ENCODE measurements around the gene MVB12B.

DNA sequence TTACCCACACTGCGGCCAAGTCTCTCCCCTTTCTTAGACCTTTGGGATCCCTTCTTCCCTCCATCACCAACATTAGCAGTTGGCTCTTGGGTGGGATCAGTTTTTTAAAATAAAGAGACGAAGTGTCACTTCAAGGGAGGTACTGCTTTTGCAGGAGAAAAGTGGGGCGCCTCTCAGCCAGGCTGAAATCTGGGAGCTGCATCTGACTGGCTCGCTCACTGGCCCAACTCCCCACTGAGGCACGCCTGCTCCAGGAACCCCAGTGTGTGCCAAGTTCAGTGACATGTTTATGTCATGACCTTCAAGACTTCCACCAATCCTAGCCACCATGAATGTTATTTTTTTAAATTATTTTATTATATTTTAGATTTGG is 130.5 kb downstream of the MVB12B start:
- no peak for TF ChIP-seq ZNF530 (CRISPR knock-in tag; IDR thresholded peaks at IDR 0.05; ENCODE audit: low read depth)
- no peak for TF ChIP-seq HNF4G (IDR thresholded peaks at IDR 0.05; ENCODE audit: borderline replicate concordance, low read depth, low read length)
- TF ChIP-seq HNF4G (CRISPR knock-in tag; IDR thresholded peaks at IDR 0.05; ENCODE audit: borderline replicate concordance, low read depth) = no peak
- TF ChIP-seq ZNF792 (CRISPR knock-in tag; IDR thresholded peaks at IDR 0.05) = no peak
- no peak for TF ChIP-seq ZNF121 (CRISPR knock-in tag; IDR thresholded peaks at IDR 0.05)
- no peak for TF ChIP-seq JUN (CRISPR knock-in tag; IDR thresholded peaks at IDR 0.05)
- no peak for TF ChIP-seq ZNF331 (CRISPR knock-in tag; IDR thresholded peaks at IDR 0.05)
- TF ChIP-seq, protein P1, sequence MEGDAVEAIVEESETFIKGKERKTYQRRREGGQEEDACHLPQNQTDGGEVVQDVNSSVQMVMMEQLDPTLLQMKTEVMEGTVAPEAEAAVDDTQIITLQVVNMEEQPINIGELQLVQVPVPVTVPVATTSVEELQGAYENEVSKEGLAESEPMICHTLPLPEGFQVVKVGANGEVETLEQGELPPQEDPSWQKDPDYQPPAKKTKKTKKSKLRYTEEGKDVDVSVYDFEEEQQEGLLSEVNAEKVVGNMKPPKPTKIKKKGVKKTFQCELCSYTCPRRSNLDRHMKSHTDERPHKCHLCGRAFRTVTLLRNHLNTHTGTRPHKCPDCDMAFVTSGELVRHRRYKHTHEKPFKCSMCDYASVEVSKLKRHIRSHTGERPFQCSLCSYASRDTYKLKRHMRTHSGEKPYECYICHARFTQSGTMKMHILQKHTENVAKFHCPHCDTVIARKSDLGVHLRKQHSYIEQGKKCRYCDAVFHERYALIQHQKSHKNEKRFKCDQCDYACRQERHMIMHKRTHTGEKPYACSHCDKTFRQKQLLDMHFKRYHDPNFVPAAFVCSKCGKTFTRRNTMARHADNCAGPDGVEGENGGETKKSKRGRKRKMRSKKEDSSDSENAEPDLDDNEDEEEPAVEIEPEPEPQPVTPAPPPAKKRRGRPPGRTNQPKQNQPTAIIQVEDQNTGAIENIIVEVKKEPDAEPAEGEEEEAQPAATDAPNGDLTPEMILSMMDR (CRISPR knock-in tag; IDR thresholded peaks at IDR 0.05) = no peak
- TF ChIP-seq CCDC6 (CRISPR knock-in tag; IDR thresholded peaks at IDR 0.05) = no peak
- TF ChIP-seq, protein P2, sequence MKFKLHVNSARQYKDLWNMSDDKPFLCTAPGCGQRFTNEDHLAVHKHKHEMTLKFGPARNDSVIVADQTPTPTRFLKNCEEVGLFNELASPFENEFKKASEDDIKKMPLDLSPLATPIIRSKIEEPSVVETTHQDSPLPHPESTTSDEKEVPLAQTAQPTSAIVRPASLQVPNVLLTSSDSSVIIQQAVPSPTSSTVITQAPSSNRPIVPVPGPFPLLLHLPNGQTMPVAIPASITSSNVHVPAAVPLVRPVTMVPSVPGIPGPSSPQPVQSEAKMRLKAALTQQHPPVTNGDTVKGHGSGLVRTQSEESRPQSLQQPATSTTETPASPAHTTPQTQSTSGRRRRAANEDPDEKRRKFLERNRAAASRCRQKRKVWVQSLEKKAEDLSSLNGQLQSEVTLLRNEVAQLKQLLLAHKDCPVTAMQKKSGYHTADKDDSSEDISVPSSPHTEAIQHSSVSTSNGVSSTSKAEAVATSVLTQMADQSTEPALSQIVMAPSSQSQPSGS (CRISPR knock-in tag; IDR thresholded peaks at IDR 0.05) = no peak
- TF ChIP-seq, protein P3, sequence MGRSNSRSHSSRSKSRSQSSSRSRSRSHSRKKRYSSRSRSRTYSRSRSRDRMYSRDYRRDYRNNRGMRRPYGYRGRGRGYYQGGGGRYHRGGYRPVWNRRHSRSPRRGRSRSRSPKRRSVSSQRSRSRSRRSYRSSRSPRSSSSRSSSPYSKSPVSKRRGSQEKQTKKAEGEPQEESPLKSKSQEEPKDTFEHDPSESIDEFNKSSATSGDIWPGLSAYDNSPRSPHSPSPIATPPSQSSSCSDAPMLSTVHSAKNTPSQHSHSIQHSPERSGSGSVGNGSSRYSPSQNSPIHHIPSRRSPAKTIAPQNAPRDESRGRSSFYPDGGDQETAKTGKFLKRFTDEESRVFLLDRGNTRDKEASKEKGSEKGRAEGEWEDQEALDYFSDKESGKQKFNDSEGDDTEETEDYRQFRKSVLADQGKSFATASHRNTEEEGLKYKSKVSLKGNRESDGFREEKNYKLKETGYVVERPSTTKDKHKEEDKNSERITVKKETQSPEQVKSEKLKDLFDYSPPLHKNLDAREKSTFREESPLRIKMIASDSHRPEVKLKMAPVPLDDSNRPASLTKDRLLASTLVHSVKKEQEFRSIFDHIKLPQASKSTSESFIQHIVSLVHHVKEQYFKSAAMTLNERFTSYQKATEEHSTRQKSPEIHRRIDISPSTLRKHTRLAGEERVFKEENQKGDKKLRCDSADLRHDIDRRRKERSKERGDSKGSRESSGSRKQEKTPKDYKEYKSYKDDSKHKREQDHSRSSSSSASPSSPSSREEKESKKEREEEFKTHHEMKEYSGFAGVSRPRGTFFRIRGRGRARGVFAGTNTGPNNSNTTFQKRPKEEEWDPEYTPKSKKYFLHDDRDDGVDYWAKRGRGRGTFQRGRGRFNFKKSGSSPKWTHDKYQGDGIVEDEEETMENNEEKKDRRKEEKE (IDR thresholded peaks at IDR 0.05) = no peak
- TF ChIP-seq, protein P4, sequence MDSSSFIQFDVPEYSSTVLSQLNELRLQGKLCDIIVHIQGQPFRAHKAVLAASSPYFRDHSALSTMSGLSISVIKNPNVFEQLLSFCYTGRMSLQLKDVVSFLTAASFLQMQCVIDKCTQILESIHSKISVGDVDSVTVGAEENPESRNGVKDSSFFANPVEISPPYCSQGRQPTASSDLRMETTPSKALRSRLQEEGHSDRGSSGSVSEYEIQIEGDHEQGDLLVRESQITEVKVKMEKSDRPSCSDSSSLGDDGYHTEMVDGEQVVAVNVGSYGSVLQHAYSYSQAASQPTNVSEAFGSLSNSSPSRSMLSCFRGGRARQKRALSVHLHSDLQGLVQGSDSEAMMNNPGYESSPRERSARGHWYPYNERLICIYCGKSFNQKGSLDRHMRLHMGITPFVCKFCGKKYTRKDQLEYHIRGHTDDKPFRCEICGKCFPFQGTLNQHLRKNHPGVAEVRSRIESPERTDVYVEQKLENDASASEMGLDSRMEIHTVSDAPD (CRISPR knock-in tag; IDR thresholded peaks at IDR 0.05) = no peak
- no peak for TF ChIP-seq POLR2AphosphoS2 (IDR thresholded peaks at IDR 0.05; ENCODE audit: low read depth, low read length)
- no peak for TF ChIP-seq ZNF776 (CRISPR knock-in tag; IDR thresholded peaks at IDR 0.05)
